Gastroesophageal sphincter (tissue), 3 donors: ENCODE results near the gene EBLN2.
"Not testable (repeated sequence)": the region's sequence is repeated elsewhere in the genome, so short reads cannot be mapped to it uniquely, and the experiment has no call there.

Source experiments
- EP300 ChIP-seq: sonication (generic); formaldehyde crosslinking; IDR thresholded peaks from one replicate; pipeline ENCODE4 v1.6.1; 2017; ENCODE audit warnings: antibody characterized with exemption, mild to moderate bottlenecking
- POLR2A ChIP-seq, 2 donors: fragments of 450-650 bp; IDR thresholded peaks; one replicate each; pipeline ENCODE4 v1.6.1; 2017; ENCODE audit warnings: antibody characterized with exemption in 2 of 2, mild to moderate bottlenecking in 2 of 2, moderate library complexity in 1 of 2
- POLR2AphosphoS5 ChIP-seq: sonication (generic); formaldehyde crosslinking; IDR thresholded peaks from one replicate; pipeline ENCODE4 v1.6.1; 2017; ENCODE audit warnings: antibody characterized with exemption
- TF ChIP-seq, protein P1 (sequence below), 4 experiments: fragments of 200-600 bp in 2 of 4; fragments of 450-650 bp in 2 of 4; sonication (generic) in 1 of 4; IDR thresholded peaks; one replicate each; pipeline ENCODE4 v1.5.1; 2017 to 2019; ENCODE audit warnings: antibody characterized with exemption in 4 of 4, mild to moderate bottlenecking in 2 of 4, moderate library complexity in 2 of 4

DNA sequence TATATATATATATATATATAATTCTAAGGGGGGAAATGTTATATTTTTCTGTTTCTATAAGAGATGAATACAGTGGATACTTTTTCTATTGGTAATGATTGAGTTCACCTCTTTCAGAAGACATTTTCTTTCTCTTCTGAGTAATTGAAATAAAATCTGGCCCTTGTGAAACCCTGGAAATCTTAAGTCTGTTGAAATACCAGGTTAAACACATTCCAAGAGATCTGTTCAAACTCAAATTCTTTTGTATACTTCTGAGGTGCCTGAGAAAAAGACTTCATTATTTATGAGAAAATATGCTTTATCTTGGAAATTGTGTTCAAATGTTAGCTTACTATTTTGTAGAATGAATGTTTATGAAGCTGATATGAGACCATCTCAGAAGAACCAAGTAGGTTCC lies 4.8 kb downstream of the EBLN2 start:
- TF ChIP-seq, protein P1, sequence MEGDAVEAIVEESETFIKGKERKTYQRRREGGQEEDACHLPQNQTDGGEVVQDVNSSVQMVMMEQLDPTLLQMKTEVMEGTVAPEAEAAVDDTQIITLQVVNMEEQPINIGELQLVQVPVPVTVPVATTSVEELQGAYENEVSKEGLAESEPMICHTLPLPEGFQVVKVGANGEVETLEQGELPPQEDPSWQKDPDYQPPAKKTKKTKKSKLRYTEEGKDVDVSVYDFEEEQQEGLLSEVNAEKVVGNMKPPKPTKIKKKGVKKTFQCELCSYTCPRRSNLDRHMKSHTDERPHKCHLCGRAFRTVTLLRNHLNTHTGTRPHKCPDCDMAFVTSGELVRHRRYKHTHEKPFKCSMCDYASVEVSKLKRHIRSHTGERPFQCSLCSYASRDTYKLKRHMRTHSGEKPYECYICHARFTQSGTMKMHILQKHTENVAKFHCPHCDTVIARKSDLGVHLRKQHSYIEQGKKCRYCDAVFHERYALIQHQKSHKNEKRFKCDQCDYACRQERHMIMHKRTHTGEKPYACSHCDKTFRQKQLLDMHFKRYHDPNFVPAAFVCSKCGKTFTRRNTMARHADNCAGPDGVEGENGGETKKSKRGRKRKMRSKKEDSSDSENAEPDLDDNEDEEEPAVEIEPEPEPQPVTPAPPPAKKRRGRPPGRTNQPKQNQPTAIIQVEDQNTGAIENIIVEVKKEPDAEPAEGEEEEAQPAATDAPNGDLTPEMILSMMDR (IDR thresholded peaks at IDR 0.05), result not testable (repeated sequence)
- TF ChIP-seq POLR2A (IDR thresholded peaks at IDR 0.05); EP300; POLR2AphosphoS5: not testable (repeated sequence)
